Neural cell (in vitro differentiated cells): ENCODE measurements around the gene FSTL5.

ENCODE experiments used
- EP300 ChIP-seq: fragments of 450-650 bp; conservative IDR thresholded peaks from 2 replicates; pipeline ENCODE4 v1.6.1; 2014; ENCODE audit warnings: antibody characterized with exemption, mild to moderate bottlenecking, moderate library complexity; ENCODE audit not compliant: poor library complexity, severe bottlenecking
- MXI1 ChIP-seq: fragments of 450-650 bp; conservative IDR thresholded peaks from 2 replicates; pipeline ENCODE4 v1.6.1; 2014; ENCODE audit warnings: antibody characterized with exemption, mild to moderate bottlenecking; ENCODE audit not compliant: poor library complexity, severe bottlenecking
- POLR2AphosphoS5 ChIP-seq: IDR thresholded peaks from 2 replicates; pipeline ENCODE4 v1.6.1; 2012
- TAF1 ChIP-seq: IDR thresholded peaks from 2 replicates; pipeline ENCODE4 v1.6.1; 2012; ENCODE audit warnings: low read depth
- TF ChIP-seq, protein P1 (sequence below): fragments of 450-650 bp; IDR thresholded peaks from 2 replicates; pipeline ENCODE4 v1.5.1; 2014; ENCODE audit warnings: antibody characterized with exemption, mild to moderate bottlenecking, moderate library complexity; ENCODE audit not compliant: poor library complexity, severe bottlenecking
- TF ChIP-seq, protein P2 (sequence below): IDR thresholded peaks from 2 replicates; pipeline ENCODE4 v1.6.1; 2012; ENCODE audit warnings: borderline replicate concordance

DNA sequence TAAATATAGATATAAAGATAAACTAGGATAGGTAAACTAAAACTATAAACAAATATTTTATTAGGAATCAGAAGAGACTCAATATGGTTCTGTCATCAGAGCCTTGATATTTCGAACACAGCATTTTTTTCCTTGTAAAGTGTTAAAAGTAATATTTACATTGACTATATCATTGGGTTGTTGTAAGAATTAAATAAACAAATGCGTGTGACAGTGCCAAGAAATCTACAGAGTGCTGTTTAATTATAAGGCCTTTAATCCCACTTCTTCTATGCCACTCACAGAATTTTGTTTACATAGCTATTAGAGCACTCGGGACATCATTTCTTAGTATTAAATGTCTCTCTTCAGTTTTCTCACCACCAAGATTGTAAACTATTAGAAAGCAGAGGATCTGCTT lies 807.4 kb downstream of the FSTL5 start:
- TF ChIP-seq, protein P1, sequence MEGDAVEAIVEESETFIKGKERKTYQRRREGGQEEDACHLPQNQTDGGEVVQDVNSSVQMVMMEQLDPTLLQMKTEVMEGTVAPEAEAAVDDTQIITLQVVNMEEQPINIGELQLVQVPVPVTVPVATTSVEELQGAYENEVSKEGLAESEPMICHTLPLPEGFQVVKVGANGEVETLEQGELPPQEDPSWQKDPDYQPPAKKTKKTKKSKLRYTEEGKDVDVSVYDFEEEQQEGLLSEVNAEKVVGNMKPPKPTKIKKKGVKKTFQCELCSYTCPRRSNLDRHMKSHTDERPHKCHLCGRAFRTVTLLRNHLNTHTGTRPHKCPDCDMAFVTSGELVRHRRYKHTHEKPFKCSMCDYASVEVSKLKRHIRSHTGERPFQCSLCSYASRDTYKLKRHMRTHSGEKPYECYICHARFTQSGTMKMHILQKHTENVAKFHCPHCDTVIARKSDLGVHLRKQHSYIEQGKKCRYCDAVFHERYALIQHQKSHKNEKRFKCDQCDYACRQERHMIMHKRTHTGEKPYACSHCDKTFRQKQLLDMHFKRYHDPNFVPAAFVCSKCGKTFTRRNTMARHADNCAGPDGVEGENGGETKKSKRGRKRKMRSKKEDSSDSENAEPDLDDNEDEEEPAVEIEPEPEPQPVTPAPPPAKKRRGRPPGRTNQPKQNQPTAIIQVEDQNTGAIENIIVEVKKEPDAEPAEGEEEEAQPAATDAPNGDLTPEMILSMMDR, result no peak
- TF ChIP-seq EP300 (no peak), TAF1 (no peak), POLR2AphosphoS5 (no peak), MXI1 (no peak)
- TF ChIP-seq, protein P2, sequence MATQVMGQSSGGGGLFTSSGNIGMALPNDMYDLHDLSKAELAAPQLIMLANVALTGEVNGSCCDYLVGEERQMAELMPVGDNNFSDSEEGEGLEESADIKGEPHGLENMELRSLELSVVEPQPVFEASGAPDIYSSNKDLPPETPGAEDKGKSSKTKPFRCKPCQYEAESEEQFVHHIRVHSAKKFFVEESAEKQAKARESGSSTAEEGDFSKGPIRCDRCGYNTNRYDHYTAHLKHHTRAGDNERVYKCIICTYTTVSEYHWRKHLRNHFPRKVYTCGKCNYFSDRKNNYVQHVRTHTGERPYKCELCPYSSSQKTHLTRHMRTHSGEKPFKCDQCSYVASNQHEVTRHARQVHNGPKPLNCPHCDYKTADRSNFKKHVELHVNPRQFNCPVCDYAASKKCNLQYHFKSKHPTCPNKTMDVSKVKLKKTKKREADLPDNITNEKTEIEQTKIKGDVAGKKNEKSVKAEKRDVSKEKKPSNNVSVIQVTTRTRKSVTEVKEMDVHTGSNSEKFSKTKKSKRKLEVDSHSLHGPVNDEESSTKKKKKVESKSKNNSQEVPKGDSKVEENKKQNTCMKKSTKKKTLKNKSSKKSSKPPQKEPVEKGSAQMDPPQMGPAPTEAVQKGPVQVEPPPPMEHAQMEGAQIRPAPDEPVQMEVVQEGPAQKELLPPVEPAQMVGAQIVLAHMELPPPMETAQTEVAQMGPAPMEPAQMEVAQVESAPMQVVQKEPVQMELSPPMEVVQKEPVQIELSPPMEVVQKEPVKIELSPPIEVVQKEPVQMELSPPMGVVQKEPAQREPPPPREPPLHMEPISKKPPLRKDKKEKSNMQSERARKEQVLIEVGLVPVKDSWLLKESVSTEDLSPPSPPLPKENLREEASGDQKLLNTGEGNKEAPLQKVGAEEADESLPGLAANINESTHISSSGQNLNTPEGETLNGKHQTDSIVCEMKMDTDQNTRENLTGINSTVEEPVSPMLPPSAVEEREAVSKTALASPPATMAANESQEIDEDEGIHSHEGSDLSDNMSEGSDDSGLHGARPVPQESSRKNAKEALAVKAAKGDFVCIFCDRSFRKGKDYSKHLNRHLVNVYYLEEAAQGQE, result no peak
